GM18858 (cell line): ENCODE data around the gene SDK2.
"Not testable (repeated sequence)": the region's sequence is repeated elsewhere in the genome, so short reads cannot be mapped to it uniquely, and the experiment has no call there.

Experiments used
- ATAC-seq: cut with Tn5 transposase; IDR thresholded peaks from one replicate; pipeline ENCODE4 v1.9.1; 2021; ENCODE audit not compliant: unreplicated experiment

SDK2 gene

GRCh38 chr17:73379826-73380225, 264.4 kb downstream of the SDK2 start:
- ATAC-seq, result no peak

GRCh38 chr17:73378974-73379470, 265.2 kb downstream of the SDK2 start:
- no peak for ATAC-seq

- no peak for ATAC-seq
Observed at GRCh38 chr17:73376636-73377035, 267.6 kb downstream of the SDK2 start.

GRCh38 chr17:73376152-73376551, 268.1 kb downstream of the SDK2 start:
- no peak for ATAC-seq

GRCh38 chr17:73371836-73372235, 272.4 kb downstream of the SDK2 start:
- no peak for ATAC-seq

- no peak for ATAC-seq
Observed at GRCh38 chr17:73371285-73371684, 273.0 kb downstream of the SDK2 start.

GRCh38 chr17:73369817-73370490, 274.3 kb downstream of the SDK2 start:
- ATAC-seq, result not testable (repeated sequence)

- ATAC-seq, result no peak
Observed at GRCh38 chr17:73369111-73369521, 275.1 kb downstream of the SDK2 start.

GRCh38 chr17:73368085-73368631, 276.1 kb downstream of the SDK2 start:
- ATAC-seq, result no peak

- ATAC-seq, result no peak
Observed at GRCh38 chr17:73365906-73366623, 278.2 kb downstream of the SDK2 start.

DNA sequence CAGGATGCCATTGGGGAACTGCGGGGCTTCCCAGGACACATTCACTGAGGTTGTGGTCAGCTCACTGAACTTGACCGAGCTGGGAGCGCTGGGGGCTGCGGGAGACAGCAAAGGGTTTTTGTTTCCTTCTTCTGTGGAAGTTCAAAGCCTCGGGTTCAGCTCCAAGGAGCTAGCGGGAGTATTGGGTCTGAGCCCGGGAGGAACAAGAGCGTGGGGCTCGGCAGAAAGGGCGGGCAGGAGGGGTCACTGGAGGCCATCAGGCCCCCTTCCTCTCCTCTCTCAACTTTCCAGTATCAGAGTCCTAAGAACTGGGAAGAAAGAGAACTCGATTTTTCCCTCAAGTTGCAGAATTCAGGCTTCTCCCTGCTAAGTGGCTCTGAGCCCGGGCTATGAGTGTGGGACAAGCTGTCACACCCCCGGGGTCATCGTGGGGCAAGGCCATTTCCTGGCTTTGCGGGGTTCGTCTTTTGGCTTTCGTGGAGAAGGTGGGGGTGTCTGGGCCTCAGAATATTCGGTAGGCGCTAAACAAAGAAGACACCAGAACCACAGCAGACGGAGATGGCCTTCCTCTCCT, 278.9 kb downstream of the SDK2 start:
- no peak for ATAC-seq

DNA sequence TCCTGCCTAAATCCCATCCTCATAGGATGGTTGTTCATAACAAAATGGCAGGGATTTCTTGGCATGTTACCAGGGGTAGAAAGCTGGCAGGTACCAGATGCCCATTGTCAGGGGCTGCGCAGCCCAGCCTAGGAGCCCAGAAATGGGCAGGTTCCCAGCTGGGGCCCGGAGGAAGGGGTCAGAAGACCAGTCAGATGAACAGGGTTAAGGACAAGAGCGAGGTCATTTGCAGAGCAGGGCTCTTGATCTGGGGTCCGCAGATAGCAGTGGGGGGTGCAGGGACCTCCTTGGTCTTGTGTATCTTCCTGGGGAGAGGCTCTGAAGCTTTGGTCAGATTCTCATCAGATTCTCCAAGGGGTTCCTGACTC, 280.1 kb downstream of the SDK2 start:
- ATAC-seq, result no peak

GRCh38 chr17:73363442-73364154, 280.6 kb downstream of the SDK2 start:
- no peak for ATAC-seq

GRCh38 chr17:73362697-73363096, 281.5 kb downstream of the SDK2 start:
- no peak for ATAC-seq

DNA sequence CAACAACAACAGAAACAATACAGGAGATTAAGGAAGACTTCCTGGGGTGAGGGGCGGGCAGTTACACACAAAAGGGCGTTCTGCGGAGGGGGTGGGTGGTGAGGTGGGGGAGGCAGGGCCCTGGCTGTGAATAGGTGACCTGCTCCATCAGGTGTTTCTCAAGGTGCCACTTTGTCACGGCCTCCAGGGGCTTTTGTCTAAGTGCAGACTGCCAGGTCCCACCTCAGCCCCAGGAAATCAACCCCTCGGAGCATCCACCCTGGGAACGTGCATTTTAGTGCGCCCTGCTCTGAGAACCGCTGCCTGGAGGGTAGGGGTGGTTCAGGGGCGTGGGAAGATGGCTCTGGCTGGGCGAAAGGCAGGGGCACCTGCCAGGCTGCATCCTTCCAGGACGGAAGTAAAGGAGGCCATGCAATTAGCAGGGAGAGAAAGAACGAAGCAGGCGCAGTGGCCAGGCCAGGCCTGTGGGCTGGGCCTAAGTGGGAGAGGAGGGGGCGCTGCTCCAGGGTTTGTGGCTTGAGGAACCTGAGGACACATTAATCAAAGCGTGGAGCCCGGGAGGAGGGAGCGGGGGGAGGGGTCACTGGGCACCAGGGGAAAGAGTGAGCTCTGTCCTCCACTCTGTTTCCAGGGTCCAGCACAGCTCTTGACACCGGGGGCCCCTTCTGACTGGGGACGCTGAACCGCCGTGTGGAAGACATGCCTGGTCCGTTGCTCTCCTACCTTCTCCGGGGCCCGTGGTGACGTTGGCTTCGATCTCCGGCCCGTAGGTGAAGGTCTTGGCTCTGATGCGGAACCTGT, 283.1 kb downstream of the SDK2 start:
- no peak for ATAC-seq

DNA sequence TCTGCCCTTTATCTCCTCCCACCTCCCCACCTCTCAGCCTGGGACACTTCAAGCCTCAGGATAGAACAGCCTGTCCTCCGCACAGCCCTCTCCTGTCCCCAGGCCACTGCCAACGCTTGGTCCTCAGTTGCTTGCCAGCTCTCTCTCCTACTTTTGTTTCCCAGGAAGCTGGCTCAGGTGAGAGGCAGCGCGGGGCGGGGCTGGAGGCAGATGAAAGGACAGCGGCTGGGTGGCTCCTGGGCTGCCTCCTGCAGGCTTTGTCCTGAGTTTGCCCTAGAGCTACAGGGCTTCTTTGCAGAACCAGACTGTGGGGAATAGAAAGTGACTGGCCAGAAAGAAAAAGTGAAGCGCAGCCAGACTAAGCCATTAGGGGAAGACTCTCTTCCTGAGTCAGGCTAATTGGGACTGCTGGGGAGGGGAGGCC, 284.2 kb downstream of the SDK2 start:
- no peak for ATAC-seq

- ATAC-seq, result no peak
Observed at GRCh38 chr17:73359352-73359751, 284.9 kb downstream of the SDK2 start.

DNA sequence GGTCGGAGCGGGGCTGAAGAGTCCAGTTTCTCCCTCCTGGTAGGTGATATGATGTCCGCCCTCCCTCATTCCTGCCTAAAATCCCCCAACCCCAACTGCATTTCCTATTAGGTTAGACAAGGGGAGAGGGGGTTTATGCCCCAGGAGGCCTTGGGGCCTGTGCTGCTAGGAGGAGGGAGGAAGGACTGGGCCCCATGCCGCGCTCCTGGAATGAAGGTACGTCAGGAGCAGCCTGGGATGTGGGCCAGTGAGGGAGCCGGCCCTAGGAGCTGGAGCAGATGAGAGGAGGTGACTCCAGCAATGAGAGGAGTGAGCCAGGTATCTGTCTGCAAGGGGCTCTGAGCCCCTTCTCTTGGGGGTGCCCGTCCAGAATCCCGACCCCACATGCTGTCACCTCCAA, 285.6 kb downstream of the SDK2 start:
- ATAC-seq, result no peak

DNA sequence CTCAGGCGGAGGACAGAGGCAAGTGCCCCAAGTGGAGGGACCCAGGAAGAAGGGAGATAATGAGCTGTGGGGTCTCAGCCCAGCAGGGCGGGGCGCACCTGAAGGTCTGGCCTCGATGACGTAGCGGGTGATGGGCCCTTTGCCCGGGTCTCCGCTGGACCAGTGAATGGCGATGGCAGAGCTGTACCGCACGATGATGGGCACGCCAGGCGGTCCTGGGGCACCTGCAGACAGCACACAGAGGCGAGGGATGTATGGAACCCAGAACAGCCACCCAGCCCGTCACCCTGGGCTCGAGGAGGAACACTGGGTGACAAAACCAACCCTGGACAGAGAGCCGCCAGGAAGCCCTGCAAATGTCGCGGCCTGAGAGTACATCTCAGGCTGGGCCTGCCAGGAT, 286.3 kb downstream of the SDK2 start:
- no peak for ATAC-seq

DNA sequence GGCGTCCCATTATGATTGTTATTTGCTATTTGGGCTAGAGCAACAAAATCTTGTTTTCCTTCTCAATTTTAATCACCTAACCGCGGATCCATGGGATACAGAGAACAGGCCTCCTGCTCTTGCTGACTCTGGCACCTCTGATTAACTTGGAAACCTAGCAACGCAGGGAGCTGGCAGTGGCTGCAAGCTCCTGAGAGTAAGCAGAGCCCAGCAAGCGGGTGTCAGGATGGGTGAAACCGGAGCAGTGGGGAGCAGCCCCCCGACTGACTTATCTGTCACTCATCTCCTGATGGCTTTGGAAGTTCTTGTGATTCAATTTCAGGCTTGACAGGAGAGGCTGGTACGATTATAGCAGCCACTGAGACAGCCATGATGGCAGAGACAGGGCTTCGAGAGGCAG, 286.9 kb downstream of the SDK2 start:
- no peak for ATAC-seq
